K562 (cell line): ENCODE measurements around the gene AMN1. TPM values are rescaled to one million over a fixed set of nuclear protein-coding genes. Genes with fewer than 3 reads are reported as not detected.

Experiments
- BRD4 ChIP-seq: fragments of 200-600 bp; sonication (generic); IDR thresholded peaks from 2 replicates; pipeline ENCODE4 v1.6.1; 2017; ENCODE audit warnings: inconsistent platforms
- EP400 ChIP-seq: fragments of 450-650 bp; IDR thresholded peaks from 2 replicates; pipeline ENCODE4 v1.6.1; 2017; ENCODE audit warnings: antibody characterized with exemption, mild to moderate bottlenecking, moderate library complexity
- FOXK1 ChIP-seq: sonication (generic); formaldehyde crosslinking; IDR thresholded peaks from 2 replicates; pipeline ENCODE4 v1.8.0; 2022; ENCODE audit warnings: missing genetic modification reagents, mild to moderate bottlenecking, borderline replicate concordance
- GATAD2A ChIP-seq: fragments of 450-650 bp; IDR thresholded peaks from 2 replicates; pipeline ENCODE4 v1.6.1; 2017
- GTF2E2 ChIP-seq: fragments of 200-800 bp; sonication (Bioruptor generic); IDR thresholded peaks from 2 replicates; pipeline ENCODE4 v1.6.1; 2016; ENCODE audit warnings: missing genetic modification characterization, missing compliant biosample characterization
- MAFG ChIP-seq: fragments of 450-650 bp; conservative IDR thresholded peaks from 2 replicates; pipeline ENCODE4 v1.6.1; 2016; ENCODE audit warnings: missing genetic modification characterization, missing compliant biosample characterization
- NCOA1 ChIP-seq: fragments of 450-650 bp; IDR thresholded peaks from 2 replicates; pipeline ENCODE4 v1.6.1; 2016; ENCODE audit warnings: low read depth
- PHF20 ChIP-seq: fragments of 450-650 bp; IDR thresholded peaks from 2 replicates; pipeline ENCODE4 v1.6.1; 2018; ENCODE audit not compliant: partially characterized antibody
- POLR2G ChIP-seq: fragments of 200-400 bp; formaldehyde crosslinking; IDR thresholded peaks from 2 replicates; pipeline ENCODE4 v1.6.1; 2017; ENCODE audit warnings: low read depth, mild to moderate bottlenecking, antibody characterized with exemption, low read length, moderate library complexity
- RBM17 ChIP-seq: fragments of 200-400 bp; formaldehyde crosslinking; IDR thresholded peaks from 2 replicates; pipeline ENCODE4 v1.6.1; 2017; ENCODE audit warnings: low read depth, mild to moderate bottlenecking, low read length, borderline replicate concordance
- RHOXF2B ChIP-seq: fragments of 250-450 bp; sonication (Bioruptor Pico); conservative IDR thresholded peaks from 2 replicates; pipeline ENCODE4 v1.5.1; 2021
- RNF2 ChIP-seq: sonication (generic); IDR thresholded peaks from 2 replicates; pipeline ENCODE4 v1.6.1; 2016
- SUPT5H ChIP-seq: fragments of 450-650 bp; IDR thresholded peaks from 2 replicates; pipeline ENCODE4 v1.6.1; 2016
- TCFL5 ChIP-seq: fragments of 250-450 bp; sonication (Bioruptor Pico); conservative IDR thresholded peaks from 2 replicates; pipeline ENCODE4 v1.6.1; 2021; ENCODE audit warnings: mild to moderate bottlenecking, moderate library complexity, matching md5 sums
- ZBTB49 ChIP-seq: sonication (generic); formaldehyde crosslinking; IDR thresholded peaks from 2 replicates; pipeline ENCODE4 v1.8.0; 2022; ENCODE audit warnings: missing genetic modification reagents, mild to moderate bottlenecking, borderline replicate concordance
- ZC3H8 ChIP-seq: fragments of 450-650 bp; IDR thresholded peaks from 2 replicates; pipeline ENCODE4 v1.6.1; 2017
- ZNF12 ChIP-seq: sonication (generic); formaldehyde crosslinking; IDR thresholded peaks from 2 replicates; pipeline ENCODE4 v1.4.0; 2020; ENCODE audit warnings: mild to moderate bottlenecking, missing genetic modification reagents
- polyA plus RNA-seq, 8 experiments: library from polyadenylated mRNA; depleted of rRNA in 4 of 8; stranded (reverse) in 5 of 8; unstranded in 3 of 8; fragments of >200 nt; fragmentation: Nextera tagmentation in 2 of 8; fragmentation: Illumina TruSeq in 1 of 8; extraction: Ambion mirVana in 2 of 8; extraction: Trizol in 1 of 8; gene quantifications; 2 replicates each; pipeline versions ENCODE4 v1.2.1 to v1.2.3, GENCODE V29; 2011 to 2014; ENCODE audit warnings: inconsistent platforms in 1 of 8, missing spikeins in 1 of 8
- total RNA-seq, 7 experiments: library from RNA; depleted of rRNA in 6 of 7; stranded (reverse); fragments of >200 nt in 6 of 7; fragmentation: Illumina TruSeq in 2 of 7; extraction: Trizol in 2 of 7; gene quantifications; 2 replicates each; pipeline versions ENCODE4 v1.2.1 to v1.2.3, GENCODE V29; 2011 to 2021; ENCODE audit warnings: low replicate concordance in 1 of 7
- TF ChIP-seq, protein P1 (sequence below): fragments of 250-450 bp; sonication (Bioruptor Pico); IDR thresholded peaks from 2 replicates; pipeline ENCODE4 v1.5.0; 2021; ENCODE audit warnings: mild to moderate bottlenecking, moderate library complexity
- TF ChIP-seq, protein P2 (sequence below): sonication (generic); formaldehyde crosslinking; IDR thresholded peaks from 2 replicates; pipeline ENCODE4 v1.8.1; 2023; ENCODE audit warnings: missing genetic modification reagents, mild to moderate bottlenecking, borderline replicate concordance

AMN1 gene
- total and polyA plus RNA-seq, 9 of the 15 experiments (the other 6 are each of a cell fraction or from before 2014, with no cell fraction given) = 5.2 to 27.6 (median 13.0) TPM

GRCh38 chr12:31728917-31729640 lies at the start of gene AMN1 (continued):
- TF ChIP-seq TCFL5 (CRISPR knock-in tag) = no peak
- TF ChIP-seq PHF20 = no peak
- TF ChIP-seq BRD4 = no peak
- TF ChIP-seq RHOXF2B = no peak
- no peak; the same call in 1 of the 2 replicates for TF ChIP-seq ZBTB49 (CRISPR knock-in tag)
- TF ChIP-seq SUPT5H = peak; percentile 86
- TF ChIP-seq, protein P1, sequence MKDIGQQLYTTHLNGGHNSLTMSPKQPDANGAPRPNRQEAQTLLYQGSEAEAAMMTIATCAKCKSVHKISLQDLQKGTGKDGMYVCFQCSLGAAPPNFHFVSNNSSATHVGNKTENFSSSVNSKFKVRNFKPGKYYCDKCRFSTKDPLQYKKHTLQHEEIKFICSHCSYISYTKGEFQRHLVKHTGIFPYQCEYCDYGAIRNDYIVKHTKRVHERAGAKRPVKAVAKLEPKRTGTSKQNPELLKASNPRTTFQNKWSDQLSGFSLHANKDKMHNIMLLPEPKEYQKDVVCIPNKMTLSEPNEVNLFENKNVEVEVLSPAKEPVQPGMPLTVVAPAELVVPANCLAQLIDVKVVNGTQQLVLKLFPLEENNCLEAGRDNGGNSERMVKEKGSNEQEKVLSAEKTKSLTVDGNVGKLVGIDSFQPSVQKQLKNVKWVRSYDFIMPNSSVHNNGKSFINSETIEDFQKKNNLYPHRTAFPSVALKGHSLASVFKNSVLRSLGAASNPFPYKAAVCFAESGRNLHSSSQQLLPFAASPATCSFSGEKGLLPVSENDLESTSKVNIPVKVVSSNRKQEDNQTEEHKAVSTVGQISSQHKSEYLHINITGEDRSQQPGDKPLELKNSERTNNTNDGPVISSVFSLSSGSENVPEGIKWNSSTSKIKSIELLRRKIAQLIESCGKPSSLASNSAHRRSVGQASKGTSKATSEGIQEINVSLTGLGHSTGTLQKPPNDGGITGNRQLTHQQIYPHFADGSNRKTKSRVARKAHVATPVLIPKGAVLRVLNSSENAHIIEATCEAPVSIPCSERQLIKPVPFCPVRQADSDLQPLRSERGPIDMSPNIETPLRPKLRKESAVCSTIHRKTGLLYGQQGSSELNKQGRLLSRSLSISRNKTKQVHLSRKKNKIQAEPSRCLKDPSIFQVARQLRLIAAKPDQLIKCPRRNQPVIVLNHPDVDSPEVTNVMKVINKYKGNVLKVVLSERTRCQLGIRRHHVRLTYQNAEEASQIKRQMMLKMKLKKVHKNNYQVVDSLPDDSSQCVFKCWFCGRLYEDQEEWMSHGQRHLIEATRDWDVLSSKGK (CRISPR knock-in tag) = no peak
- TF ChIP-seq ZC3H8 = no peak
- peak; percentile 75 for TF ChIP-seq EP400
- TF ChIP-seq RBM17 = no peak
- TF ChIP-seq GATAD2A = no peak
- no peak; the same call in 1 of the 2 replicates for TF ChIP-seq GTF2E2 (tag)
- no peak for TF ChIP-seq MAFG (tag)
- no peak; the same call in 1 of the 2 replicates for TF ChIP-seq NCOA1
- 0 out of 2 replicates have a peak, but pooled peaks have one; percentile 33 for TF ChIP-seq FOXK1 (CRISPR knock-in tag)
- TF ChIP-seq RNF2 = peak; percentile 81
- no peak for TF ChIP-seq ZNF12 (CRISPR knock-in tag)
- TF ChIP-seq POLR2G = peak; percentile 98
- TF ChIP-seq, protein P2, sequence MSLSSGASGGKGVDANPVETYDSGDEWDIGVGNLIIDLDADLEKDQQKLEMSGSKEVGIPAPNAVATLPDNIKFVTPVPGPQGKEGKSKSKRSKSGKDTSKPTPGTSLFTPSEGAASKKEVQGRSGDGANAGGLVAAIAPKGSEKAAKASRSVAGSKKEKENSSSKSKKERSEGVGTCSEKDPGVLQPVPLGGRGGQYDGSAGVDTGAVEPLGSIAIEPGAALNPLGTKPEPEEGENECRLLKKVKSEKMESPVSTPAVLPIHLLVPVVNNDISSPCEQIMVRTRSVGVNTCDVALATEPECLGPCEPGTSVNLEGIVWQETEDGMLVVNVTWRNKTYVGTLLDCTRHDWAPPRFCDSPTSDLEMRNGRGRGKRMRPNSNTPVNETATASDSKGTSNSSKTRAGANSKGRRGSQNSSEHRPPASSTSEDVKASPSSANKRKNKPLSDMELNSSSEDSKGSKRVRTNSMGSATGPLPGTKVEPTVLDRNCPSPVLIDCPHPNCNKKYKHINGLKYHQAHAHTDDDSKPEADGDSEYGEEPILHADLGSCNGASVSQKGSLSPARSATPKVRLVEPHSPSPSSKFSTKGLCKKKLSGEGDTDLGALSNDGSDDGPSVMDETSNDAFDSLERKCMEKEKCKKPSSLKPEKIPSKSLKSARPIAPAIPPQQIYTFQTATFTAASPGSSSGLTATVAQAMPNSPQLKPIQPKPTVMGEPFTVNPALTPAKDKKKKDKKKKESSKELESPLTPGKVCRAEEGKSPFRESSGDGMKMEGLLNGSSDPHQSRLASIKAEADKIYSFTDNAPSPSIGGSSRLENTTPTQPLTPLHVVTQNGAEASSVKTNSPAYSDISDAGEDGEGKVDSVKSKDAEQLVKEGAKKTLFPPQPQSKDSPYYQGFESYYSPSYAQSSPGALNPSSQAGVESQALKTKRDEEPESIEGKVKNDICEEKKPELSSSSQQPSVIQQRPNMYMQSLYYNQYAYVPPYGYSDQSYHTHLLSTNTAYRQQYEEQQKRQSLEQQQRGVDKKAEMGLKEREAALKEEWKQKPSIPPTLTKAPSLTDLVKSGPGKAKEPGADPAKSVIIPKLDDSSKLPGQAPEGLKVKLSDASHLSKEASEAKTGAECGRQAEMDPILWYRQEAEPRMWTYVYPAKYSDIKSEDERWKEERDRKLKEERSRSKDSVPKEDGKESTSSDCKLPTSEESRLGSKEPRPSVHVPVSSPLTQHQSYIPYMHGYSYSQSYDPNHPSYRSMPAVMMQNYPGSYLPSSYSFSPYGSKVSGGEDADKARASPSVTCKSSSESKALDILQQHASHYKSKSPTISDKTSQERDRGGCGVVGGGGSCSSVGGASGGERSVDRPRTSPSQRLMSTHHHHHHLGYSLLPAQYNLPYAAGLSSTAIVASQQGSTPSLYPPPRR (CRISPR knock-in tag) = no peak
